Stimulated activated CD8-positive, alpha-beta memory T cell treated with anti-CD3 and anti-CD28 coated beads, Interleukin-4, amount 100 ng/mL, for 24 hours (primary cell): ENCODE measurements around the gene FERMT1.
"Not testable (repeated sequence)": the region's sequence is repeated elsewhere in the genome, so short reads cannot be mapped to it uniquely, and the experiment has no call there.

Experiments used
- DNase-seq: peaks from one replicate; pipeline ENCODE4 v3.0.0-alpha.2; 2020; ENCODE audit warnings: low read depth

Gene FERMT1

DNA sequence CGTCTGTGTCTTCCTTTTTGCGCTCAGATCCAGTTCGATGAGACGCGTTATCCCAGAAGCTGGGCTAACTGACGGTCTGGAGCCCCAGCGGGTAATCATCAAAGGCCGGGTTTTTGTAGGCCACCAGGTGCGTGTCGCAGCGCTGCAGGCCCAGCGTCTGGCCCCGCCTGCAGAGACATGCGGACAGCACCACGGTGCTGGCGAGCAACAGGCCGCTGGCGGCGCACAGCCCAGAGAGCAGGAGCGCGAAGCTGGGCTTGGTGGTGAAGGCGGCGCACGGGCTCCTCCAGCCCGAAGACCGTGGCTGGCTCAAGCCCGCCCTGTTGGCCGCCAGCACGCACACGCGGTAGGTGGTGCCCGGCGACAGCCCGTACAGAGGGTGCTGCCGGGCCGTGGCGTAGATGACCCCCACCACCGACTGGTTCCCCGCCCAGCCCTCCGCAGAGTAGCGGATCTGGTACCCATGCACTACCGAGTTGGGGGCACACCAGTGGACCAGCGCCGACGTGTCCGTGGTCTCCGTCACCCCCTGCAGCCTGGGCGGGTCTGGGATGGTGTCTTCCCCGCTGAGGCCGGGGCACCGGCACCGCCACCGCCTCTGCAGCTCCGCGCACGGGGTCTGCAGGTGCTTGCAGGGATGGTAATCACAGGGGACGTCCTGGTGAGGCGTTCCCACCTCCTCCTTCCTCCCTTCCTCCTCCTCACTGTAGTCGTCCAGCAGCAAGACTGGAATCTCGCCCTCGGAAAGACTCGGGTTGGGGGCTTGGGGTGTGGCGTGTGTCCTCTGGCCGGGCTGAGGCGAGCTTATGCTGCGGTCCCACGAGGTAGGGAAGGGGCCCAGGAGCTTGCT, 81.6 kb downstream of the FERMT1 start:
- DNase-seq = no peak

DNA sequence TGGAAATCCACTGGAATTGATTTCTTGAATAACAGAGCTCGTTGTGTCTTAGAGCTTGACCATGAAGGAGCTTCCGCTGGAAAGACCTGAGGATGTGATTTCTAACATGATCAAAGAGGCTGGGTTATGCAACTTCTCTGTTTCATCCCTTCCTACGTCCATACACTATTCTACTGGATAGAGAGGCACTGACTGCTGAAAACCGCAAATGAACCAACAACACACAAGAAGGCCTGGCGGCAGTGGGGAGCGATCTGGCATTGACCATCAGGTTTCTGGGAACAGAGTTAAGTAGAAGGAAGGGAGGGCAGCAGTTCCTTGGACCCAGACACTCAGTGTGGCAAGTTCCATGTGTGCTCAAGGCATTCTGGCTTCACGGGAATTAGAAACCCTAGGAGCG, 82.3 kb downstream of the FERMT1 start:
- no peak for DNase-seq

DNA sequence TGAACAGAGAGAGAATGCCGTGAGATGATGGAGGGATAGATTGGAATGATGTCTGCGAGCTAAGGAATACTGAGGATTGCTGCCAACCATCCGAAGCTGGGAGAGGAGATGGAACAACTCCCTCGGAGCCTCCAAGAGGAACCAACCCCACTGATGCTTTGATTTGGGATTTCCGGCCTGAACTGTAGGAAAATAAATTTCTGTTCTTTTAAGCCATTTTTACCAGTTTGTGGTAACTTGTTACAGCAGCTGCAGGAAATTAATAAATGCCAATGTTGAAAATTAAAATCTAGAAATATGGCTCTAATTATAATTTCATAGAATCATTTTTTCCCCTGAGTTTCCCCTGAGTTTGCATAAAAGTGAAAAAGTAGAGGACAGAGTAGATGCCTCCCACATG, 83.1 kb downstream of the FERMT1 start:
- no peak for DNase-seq

DNA sequence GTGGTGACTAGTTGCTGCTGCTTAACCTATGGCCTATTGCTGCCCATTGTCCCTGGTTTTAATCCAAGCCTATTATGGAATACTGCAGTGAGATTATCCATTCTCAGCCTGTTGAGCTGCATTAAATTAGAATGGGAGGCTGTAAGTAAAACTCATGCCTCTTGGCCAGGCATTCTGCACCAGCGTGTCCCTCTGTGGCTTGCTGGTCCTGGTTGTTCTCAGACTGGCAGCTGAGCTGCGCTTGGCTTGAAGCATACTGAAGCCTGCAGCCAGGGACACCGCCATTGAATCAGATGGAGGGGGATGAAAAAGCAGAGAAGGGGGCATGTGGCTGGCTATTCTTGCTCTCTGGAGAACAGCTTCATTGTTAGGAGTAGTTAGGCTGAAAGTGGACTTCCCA, 84.6 kb downstream of the FERMT1 start:
- DNase-seq = no peak

DNA sequence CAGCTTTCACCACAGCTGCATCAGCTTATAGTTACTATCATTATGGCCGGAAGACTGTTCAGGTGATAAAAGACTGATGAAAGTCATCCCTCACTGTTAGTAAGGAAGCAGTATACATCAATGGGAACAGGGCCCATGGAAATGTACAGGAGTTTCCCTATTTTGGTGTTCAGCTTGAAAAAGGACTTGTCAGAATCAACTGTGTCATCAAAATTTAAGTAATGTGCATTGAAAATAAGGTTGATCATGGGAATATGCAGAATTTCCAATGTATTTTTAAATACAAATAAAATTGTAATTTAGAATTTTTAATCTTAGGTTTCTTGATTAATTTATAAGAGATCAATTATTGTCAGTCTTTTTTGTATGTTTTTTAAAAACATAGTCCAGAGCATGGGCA, 85.7 kb downstream of the FERMT1 start:
- no peak for DNase-seq

DNA sequence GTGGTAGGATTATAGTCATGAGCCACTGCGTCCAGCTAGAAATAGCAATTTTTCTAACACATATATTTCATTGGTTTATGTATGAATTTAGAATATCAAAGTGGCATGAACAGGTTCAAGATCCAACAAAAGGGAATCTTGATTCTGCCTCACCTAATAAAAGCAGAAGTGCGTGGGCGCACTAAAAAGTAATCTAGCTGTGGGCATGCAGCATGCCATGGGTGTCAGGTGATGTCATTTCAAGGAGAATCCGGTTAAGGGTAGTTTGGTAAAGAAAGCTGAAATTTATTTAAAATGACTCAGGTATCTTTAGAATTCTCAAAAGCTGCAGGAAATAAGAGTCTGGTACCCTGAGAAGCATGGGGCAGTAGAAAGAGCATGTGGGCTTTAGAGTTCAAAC, 86.6 kb downstream of the FERMT1 start:
- DNase-seq = no peak

DNA sequence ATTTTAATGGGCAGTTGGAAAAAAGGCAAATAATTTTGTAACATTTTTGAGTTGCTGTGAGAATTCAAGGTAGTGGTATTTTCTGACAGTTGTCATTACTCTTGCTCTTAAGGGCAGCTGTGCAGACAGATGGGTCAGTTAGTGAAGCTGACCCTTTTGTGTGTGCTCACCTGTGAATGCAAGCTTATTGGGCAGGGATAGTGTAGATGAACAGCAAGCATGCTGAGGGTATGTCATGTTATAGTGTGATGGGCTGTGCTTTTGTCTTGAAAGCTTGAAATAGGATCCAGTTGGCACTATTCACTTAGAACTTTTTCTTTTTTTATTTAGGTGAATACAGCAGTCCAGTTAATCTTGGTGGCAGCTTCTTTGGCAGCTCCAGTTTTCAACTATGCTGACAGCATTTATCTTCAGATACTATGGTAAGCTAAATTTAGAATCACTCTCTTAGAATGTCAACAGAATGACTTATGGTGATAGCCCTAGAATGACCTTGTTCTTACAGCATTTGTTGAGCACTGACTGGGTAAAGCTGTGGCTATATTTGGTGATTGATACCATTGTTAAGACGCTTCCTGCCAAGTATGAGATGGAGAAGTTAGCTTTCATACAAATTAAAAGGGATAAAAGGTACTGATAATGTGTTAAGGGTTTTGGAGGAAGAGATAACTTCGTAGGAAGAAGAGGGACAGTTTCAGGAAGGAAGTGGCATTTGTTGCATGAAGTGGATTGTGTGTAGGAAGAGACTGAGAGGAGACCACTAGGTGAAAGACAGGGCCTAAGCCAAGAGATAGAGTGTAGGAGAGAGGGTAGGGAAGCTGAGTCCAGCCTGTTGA, 88.5 kb downstream of the FERMT1 start:
- DNase-seq = no peak

DNA sequence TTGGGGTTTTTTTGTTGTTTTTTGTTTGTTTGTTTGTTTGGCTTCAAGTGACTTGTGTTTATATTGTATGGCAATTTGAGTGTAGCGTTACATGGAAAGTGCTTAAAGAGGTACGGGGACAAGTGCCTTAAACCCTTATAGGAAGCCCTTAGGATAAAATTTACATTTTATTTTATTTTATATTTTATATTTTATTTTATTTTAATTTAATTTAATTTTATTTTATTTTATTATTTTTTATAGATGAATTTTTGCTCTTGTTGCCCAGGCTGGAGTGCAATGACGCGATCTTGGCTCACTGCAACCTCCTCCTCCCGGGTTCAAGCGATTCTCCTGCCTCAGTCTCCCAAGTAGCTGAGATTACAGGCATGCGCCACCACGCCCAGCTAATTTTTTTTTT, 89.9 kb downstream of the FERMT1 start:
- DNase-seq = not testable (repeated sequence)

DNA sequence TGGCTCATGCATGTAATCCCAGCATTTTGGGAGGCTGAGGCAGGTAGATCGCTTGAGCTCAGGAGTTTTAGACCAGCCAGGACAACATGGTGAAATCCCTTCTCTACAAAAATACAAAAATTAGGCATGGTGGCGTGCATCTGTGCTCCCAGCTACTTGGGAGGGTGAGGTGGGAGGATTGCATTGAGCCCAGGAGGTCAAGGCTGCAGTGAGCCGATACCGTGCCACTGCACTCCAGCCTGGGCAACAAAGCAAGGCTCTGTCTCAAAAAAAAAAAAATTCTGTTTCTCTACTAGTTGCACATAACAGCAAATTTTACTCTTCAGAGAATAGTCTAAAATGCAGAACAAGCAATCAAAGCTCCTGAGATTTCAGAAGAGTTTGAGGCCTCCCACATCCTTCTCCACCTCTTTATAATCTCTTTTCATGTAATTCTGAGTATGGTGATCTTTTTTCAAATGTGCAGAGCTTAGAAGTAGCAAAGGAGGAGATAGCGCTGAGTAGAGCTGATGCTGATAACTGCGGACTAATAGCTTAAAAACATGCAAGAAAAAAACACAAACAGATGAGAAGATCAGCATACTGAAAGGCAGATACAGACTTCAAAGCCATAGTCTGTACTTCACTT, 92.3 kb downstream of the FERMT1 start:
- DNase-seq = no peak

DNA sequence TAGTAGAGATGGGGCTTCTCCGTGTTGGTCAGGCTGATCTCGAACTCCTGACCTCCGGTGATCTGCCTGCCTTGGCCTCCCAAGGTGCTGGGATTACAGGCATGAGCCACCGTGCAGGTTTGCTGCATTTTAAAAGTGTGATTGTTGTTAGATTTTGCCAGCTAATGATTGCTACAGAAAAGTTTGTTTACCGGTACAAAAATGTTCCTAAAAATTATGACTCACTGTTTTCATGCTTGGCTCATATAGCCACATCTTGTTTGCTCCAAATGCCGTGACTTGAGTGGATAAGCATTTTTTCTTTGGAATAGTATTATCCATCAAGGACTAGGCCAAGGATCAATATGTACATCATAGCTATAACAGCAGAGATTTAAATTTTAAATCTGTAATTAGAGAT, 93.3 kb downstream of the FERMT1 start:
- no peak for DNase-seq

DNA sequence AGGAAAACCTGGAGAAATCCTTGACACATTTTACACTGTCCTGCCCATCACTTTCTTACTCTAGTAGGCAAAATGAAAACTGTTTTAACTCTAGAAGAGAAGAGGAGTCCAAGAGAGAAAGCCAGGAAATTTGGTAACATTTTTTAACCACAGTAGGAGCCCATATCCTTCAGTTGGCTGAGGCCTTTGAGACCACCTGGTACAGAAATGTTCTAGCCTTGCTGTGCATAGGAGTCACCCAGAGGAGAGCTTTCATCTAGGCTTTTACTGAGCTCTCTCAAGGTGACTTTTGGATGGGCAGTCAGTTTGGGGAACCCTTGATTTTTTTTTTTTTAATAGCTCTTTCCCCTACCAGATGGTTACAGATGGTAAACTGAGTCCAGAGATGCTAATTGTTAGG, 94.0 kb downstream of the FERMT1 start:
- no peak for DNase-seq

DNA sequence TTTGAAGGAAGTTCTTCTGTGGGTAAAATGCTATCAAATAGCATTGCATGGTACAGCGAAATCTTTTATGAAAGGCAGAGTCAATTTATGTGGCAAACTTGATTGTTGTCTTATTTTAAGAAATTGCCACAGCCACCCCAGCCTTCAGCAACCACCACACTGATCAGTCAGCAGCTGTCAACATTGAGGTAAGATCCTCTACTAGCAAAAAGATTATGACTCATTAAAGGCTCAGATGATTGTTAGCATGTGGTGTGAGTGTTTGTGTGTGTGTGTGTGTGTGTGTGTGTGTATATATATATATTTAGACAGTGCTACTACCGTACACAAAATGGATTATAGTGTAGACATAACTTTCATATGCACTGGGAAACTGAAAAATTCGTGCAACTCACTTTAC, 96.8 kb downstream of the FERMT1 start:
- DNase-seq = no peak
